MCF 10A (cell line): ENCODE results near the gene PM20D1. TPM values are rescaled to one million over a fixed set of nuclear protein-coding genes. Genes with fewer than 3 reads are reported as not detected.

ENCODE experiments used
- BruUV-seq: library from RNA; stranded (reverse); fragments of 400-500 nt; replicated peaks from 2 replicates; lab custom pipeline; 2021; lab: Mats Ljungman, UMichigan
- CTCF ChIA-PET: fragments of 300-600 bp; sonication (Branson Sonifier 250); formaldehyde crosslinking; extraction: SDS; loops from one replicate; lab custom pipeline; 2021; ENCODE audit warnings: antibody characterized with exemption, inconsistent platforms; lab: Yijun Ruan, JAX
- POLR2A ChIA-PET: fragments of 300-600, 350-650 bp; sonication (Branson Sonifier 250); formaldehyde crosslinking; extraction: SDS; loops from one replicate; lab custom pipeline; 2020; ENCODE audit warnings: antibody characterized with exemption, inconsistent platforms; lab: Yijun Ruan, JAX
- DNase-seq: peaks from one replicate; pipeline ENCODE4 v3.0.0-alpha.2; 2018; ENCODE audit not compliant: unreplicated experiment
- H3K27ac Mint-ChIP-seq: one replicate; pipeline ENCODE4 v1.8.0; 2022; ENCODE audit warnings: mild to moderate bottlenecking, low read depth, mixed read lengths; ENCODE audit not compliant: unreplicated experiment
- H3K27me3 Mint-ChIP-seq: one replicate; pipeline ENCODE4 v1.8.0; 2022; ENCODE audit warnings: mixed read lengths; ENCODE audit not compliant: insufficient read depth, unreplicated experiment
- H3K36me3 Mint-ChIP-seq: one replicate; pipeline ENCODE4 v1.8.0; 2022; ENCODE audit warnings: mild to moderate bottlenecking, moderate library complexity, mixed read lengths; ENCODE audit not compliant: insufficient read depth, unreplicated experiment
- H3K4me1 Mint-ChIP-seq: one replicate; pipeline ENCODE4 v1.8.0; 2022; ENCODE audit warnings: mixed read lengths; ENCODE audit not compliant: insufficient read depth, unreplicated experiment
- H3K4me3 Mint-ChIP-seq: one replicate; pipeline ENCODE4 v1.8.0; 2022; ENCODE audit warnings: mild to moderate bottlenecking, moderate library complexity, mixed read lengths; ENCODE audit not compliant: unreplicated experiment
- H3K9me3 Mint-ChIP-seq: one replicate; pipeline ENCODE4 v1.8.0; 2022; ENCODE audit warnings: mixed read lengths; ENCODE audit not compliant: unreplicated experiment
- CTCF ChIP-seq: fragments of 200-600 bp; IDR thresholded peaks from one replicate; pipeline ENCODE4 v1.8.0; 2022; ENCODE audit warnings: antibody characterized with exemption, mild to moderate bottlenecking; ENCODE audit not compliant: unreplicated experiment
- intact Hi-C: fragments of 100-400 bp; cut with micrococcal nuclease; formaldehyde crosslinking; loops from 2 replicates; pipeline ENCODE4 v1.14.1; 2022
- total RNA-seq: library from RNA; stranded (reverse); gene quantifications from 2 replicates; pipeline ENCODE4 v1.2.3, GENCODE V29; 2022

Gene PM20D1
- total RNA-seq, 1 experiment from 2014 or later = not detected

- ChIA-PET CTCF (interaction anchor here (0.5 to 6.4 kb wide), 10 partner anchors 13 to 301 kb away, joined by 3 to 54 read pairs (median 4); partner anchors contain the start of gene RAB29), POLR2A (interaction anchor here (0.7 to 1.8 kb wide), 6 partner anchors 8 to 1043 kb away, joined by 3 to 7 read pairs (median 5); partner anchors contain the start of gene SLC41A1)
- peaks cover 27% of the 10 kb centered on the region for H3K4me1 Mint-ChIP-seq
- no peaks in the 10 kb centered on the region for H3K27me3 Mint-ChIP-seq
- no peak overlapping the region for H3K4me3 Mint-ChIP-seq
- no TSS peak for BruUV-seq
- H3K9me3 Mint-ChIP-seq = no peaks in the 10 kb centered on the region
- peaks cover 20% of the 10 kb centered on the region for H3K36me3 Mint-ChIP-seq
- intact Hi-C loops = no loop called here
- peak; percentile 69 for DNase-seq
- TF ChIP-seq CTCF = no peak
- H3K27ac Mint-ChIP-seq = peak overlapping the region; percentile 41
These were observed 44.7 kb downstream of the PM20D1 start for GRCh38 chr1:205805082-205805711.

- no peak for DNase-seq
- no peak overlapping the region for H3K27ac Mint-ChIP-seq
- CTCF ChIA-PET = interaction anchor here (0.5 to 6.4 kb wide), 12 partner anchors 12 to 771 kb away, joined by 3 to 54 read pairs (median 4); partner anchors contain the start of gene RAB29
- TF ChIP-seq CTCF = no peak
- POLR2A ChIA-PET = interaction anchor here (0.6 to 1.8 kb wide), 4 partner anchors 7 to 56 kb away, joined by 3 to 6 read pairs (median 5); partner anchors contain the start of gene SLC41A1
- intact Hi-C loops = no loop called here
- BruUV-seq = no TSS peak
- H3K9me3 Mint-ChIP-seq = no peaks in the 10 kb centered on the region
- H3K4me1 Mint-ChIP-seq = peaks cover 27% of the 10 kb centered on the region
- H3K27me3 Mint-ChIP-seq = no peaks in the 10 kb centered on the region
- no peak overlapping the region for H3K4me3 Mint-ChIP-seq
- H3K36me3 Mint-ChIP-seq = peaks cover 20% of the 10 kb centered on the region
These were observed 45.3 kb downstream of the PM20D1 start for GRCh38 chr1:205804605-205805004.

GRCh38 chr1:205803986-205804385, 45.9 kb downstream of the PM20D1 start:
- intact Hi-C loops = no loop called here
- Mint-ChIP-seq H3K36me3 (peaks cover 13% of the 10 kb centered on the region), H3K4me3 (no peak overlapping the region), H3K4me1 (peaks cover 22% of the 10 kb centered on the region), H3K27ac (no peak overlapping the region), H3K9me3 (no peaks in the 10 kb centered on the region), H3K27me3 (no peaks in the 10 kb centered on the region)
- DNase-seq = no peak
- no TSS peak for BruUV-seq
- CTCF ChIA-PET = interaction anchor here (0.6 to 6.4 kb wide), 6 partner anchors 12 to 547 kb away, joined by 3 to 54 read pairs (median 5); partner anchors contain the start of gene RAB29
- no peak for TF ChIP-seq CTCF
- POLR2A ChIA-PET = interaction anchor here (0.6 to 1.8 kb wide), 5 partner anchors 8 to 55 kb away, joined by 3 to 6 read pairs (median 5); partner anchors contain the start of gene SLC41A1

GRCh38 chr1:205802060-205802459, 47.9 kb downstream of the PM20D1 start:
- ChIA-PET CTCF (interaction anchor here (1.0 kb wide), 2 partner anchors 10 to 106 kb away, joined by 3 to 4 read pairs; no protein-coding TSS in a partner anchor), POLR2A (interaction anchor here (0.6 kb wide), 1 partner anchor 1251 kb away, joined by 3 read pairs; the partner anchor contains the start of gene PFKFB2)
- no peak for DNase-seq
- no peak overlapping the region for H3K4me3 Mint-ChIP-seq
- H3K27me3 Mint-ChIP-seq = no peaks in the 10 kb centered on the region
- H3K36me3 Mint-ChIP-seq = peaks cover 6% of the 10 kb centered on the region
- TF ChIP-seq CTCF = no peak
- peaks cover 26% of the 10 kb centered on the region for H3K4me1 Mint-ChIP-seq
- intact Hi-C loops = no loop called here
- H3K27ac Mint-ChIP-seq = no peak overlapping the region
- no peaks in the 10 kb centered on the region for H3K9me3 Mint-ChIP-seq
- BruUV-seq = no TSS peak
